Measurements from ENCODE around the gene DOK3.

DOK3 gene

DNA sequence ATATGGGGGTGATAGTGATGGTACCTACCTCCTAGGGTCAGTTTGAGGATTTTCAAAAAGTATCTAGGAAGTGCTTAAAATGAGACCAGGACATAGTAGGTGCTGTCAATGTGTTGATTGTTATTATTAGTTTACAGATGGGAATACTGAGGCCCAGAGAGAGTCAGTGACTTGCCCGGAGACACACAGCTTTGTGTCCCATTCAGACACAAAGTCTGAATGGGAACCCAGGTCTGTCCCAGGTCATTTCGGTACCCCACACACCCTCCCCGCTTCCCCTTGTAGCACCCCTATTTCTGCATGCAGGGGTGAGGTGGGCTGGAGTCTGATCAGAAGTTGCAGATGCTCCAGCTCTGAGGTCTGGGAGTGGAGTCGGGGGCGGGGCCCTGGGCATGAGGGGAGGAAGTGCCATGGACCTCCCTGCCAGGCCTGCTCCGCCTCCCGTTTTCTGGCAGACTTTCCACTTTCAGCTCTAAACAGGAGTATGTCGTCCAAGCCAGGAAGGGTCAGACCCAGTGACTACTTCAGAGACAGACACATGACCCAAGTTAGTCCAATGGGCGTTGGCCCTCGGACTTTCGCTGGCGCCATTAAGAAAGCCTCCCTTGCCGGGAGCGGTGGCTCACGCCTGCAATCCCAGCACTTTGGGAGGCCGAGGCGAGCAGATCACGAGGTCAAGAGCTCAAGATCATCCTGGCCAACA, 32.9 kb downstream of the DOK3 start:
- H3K27ac ChIP-seq (replicated peaks): no peak overlapping the region
- peak; percentile 55; the same call in 1 of the 2 replicates for TF ChIP-seq SPI1 (IDR thresholded peaks at IDR 0.05; ENCODE audit: borderline replicate concordance, low read depth)
- TF ChIP-seq GABPA (IDR thresholded peaks at IDR 0.05; ENCODE audit: low read depth): no peak
- no peak overlapping the region for H3K4me3 ChIP-seq (replicated peaks; ENCODE audit: insufficient read depth, low read length)
- H3K27me3 ChIP-seq (ENCODE audit: insufficient read depth, poor library complexity, severe bottlenecking): no peaks in the 10 kb centered on the region
- DNase-seq (ENCODE audit: low read depth in 1 of 2, low spot score in 1 of 2): no peak

GRCh38 chr5:177475563-177476427, 33.8 kb downstream of the DOK3 start:
- no peak for DNase-seq (ENCODE audit: low read depth in 1 of 2, low spot score in 1 of 2)
- no peak overlapping the region for H3K27ac ChIP-seq (replicated peaks)
- no peaks in the 10 kb centered on the region for H3K27me3 ChIP-seq (ENCODE audit: insufficient read depth, poor library complexity, severe bottlenecking)
- TF ChIP-seq POLR2AphosphoS5 (IDR thresholded peaks at IDR 0.05; ENCODE audit: low read depth): no peak
- no peak for TF ChIP-seq SPI1 (IDR thresholded peaks at IDR 0.05; ENCODE audit: borderline replicate concordance, low read depth)
- TF ChIP-seq, protein P1, sequence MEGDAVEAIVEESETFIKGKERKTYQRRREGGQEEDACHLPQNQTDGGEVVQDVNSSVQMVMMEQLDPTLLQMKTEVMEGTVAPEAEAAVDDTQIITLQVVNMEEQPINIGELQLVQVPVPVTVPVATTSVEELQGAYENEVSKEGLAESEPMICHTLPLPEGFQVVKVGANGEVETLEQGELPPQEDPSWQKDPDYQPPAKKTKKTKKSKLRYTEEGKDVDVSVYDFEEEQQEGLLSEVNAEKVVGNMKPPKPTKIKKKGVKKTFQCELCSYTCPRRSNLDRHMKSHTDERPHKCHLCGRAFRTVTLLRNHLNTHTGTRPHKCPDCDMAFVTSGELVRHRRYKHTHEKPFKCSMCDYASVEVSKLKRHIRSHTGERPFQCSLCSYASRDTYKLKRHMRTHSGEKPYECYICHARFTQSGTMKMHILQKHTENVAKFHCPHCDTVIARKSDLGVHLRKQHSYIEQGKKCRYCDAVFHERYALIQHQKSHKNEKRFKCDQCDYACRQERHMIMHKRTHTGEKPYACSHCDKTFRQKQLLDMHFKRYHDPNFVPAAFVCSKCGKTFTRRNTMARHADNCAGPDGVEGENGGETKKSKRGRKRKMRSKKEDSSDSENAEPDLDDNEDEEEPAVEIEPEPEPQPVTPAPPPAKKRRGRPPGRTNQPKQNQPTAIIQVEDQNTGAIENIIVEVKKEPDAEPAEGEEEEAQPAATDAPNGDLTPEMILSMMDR (IDR thresholded peaks at IDR 0.05; ENCODE audit: insufficient read depth, low read length): no peak
- no peak for TF ChIP-seq GABPA (IDR thresholded peaks at IDR 0.05; ENCODE audit: low read depth)
- TF ChIP-seq, protein P2, sequence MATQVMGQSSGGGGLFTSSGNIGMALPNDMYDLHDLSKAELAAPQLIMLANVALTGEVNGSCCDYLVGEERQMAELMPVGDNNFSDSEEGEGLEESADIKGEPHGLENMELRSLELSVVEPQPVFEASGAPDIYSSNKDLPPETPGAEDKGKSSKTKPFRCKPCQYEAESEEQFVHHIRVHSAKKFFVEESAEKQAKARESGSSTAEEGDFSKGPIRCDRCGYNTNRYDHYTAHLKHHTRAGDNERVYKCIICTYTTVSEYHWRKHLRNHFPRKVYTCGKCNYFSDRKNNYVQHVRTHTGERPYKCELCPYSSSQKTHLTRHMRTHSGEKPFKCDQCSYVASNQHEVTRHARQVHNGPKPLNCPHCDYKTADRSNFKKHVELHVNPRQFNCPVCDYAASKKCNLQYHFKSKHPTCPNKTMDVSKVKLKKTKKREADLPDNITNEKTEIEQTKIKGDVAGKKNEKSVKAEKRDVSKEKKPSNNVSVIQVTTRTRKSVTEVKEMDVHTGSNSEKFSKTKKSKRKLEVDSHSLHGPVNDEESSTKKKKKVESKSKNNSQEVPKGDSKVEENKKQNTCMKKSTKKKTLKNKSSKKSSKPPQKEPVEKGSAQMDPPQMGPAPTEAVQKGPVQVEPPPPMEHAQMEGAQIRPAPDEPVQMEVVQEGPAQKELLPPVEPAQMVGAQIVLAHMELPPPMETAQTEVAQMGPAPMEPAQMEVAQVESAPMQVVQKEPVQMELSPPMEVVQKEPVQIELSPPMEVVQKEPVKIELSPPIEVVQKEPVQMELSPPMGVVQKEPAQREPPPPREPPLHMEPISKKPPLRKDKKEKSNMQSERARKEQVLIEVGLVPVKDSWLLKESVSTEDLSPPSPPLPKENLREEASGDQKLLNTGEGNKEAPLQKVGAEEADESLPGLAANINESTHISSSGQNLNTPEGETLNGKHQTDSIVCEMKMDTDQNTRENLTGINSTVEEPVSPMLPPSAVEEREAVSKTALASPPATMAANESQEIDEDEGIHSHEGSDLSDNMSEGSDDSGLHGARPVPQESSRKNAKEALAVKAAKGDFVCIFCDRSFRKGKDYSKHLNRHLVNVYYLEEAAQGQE (IDR thresholded peaks at IDR 0.05; ENCODE audit: insufficient replicate concordance, low read depth): no peak
- no peak overlapping the region for H3K4me3 ChIP-seq (replicated peaks; ENCODE audit: insufficient read depth, low read length)

GRCh38 chr5:177474846-177475562, 34.6 kb downstream of the DOK3 start:
- H3K27ac ChIP-seq (replicated peaks): no peak overlapping the region
- no peak overlapping the region for H3K4me3 ChIP-seq (replicated peaks; ENCODE audit: insufficient read depth, low read length)

GRCh38 chr5:177474002-177474476, 35.6 kb downstream of the DOK3 start:
- H3K27ac ChIP-seq (replicated peaks): no peak overlapping the region
- no peak for DNase-seq (ENCODE audit: low read depth in 1 of 2, low spot score in 1 of 2)
- H3K27me3 ChIP-seq (ENCODE audit: insufficient read depth, poor library complexity, severe bottlenecking): no peaks in the 10 kb centered on the region
- no peak overlapping the region for H3K4me3 ChIP-seq (replicated peaks; ENCODE audit: insufficient read depth, low read length)
- TF ChIP-seq, protein P2 (IDR thresholded peaks at IDR 0.05; ENCODE audit: insufficient replicate concordance, low read depth): no peak
- TF ChIP-seq GABPA (IDR thresholded peaks at IDR 0.05; ENCODE audit: low read depth): no peak
- TF ChIP-seq, protein P1 (IDR thresholded peaks at IDR 0.05; ENCODE audit: insufficient read depth, low read length): no peak
- TF ChIP-seq POLR2AphosphoS5 (IDR thresholded peaks at IDR 0.05; ENCODE audit: low read depth): no peak
- no peak for TF ChIP-seq SPI1 (IDR thresholded peaks at IDR 0.05; ENCODE audit: borderline replicate concordance, low read depth)

More at GRCh38 chr5:177474846-177475562, 34.6 kb downstream of the DOK3 start:
- no peaks in the 10 kb centered on the region for H3K27me3 ChIP-seq (ENCODE audit: insufficient read depth, poor library complexity, severe bottlenecking)
- TF ChIP-seq POLR2AphosphoS5 (IDR thresholded peaks at IDR 0.05; ENCODE audit: low read depth) (no peak), SPI1 (IDR thresholded peaks at IDR 0.05; ENCODE audit: borderline replicate concordance, low read depth) (peak; percentile 14; the same call in 1 of the 2 replicates), GABPA (IDR thresholded peaks at IDR 0.05; ENCODE audit: low read depth) (no peak)
- no peak for DNase-seq (ENCODE audit: low read depth in 1 of 2, low spot score in 1 of 2)
